MM.1S (cell line): Measurements from ENCODE around the gene OR12D3.

Experiments used
- DNase-seq: peaks from one replicate; pipeline ENCODE4 v3.0.0-alpha.2; 2015
- H2AFZ ChIP-seq: fragments of 300-600 bp; sonication (generic); 2 replicates; pipeline ENCODE4 v1.6.0; 2016; ENCODE audit warnings: antibody characterized with exemption, low read length
- H3F3A ChIP-seq: fragments of 300-600 bp; sonication (generic); 2 replicates; pipeline ENCODE4 v1.6.1; 2016; ENCODE audit warnings: mild to moderate bottlenecking, antibody characterized with exemption, low read length, moderate library complexity, mixed read lengths; ENCODE audit not compliant: insufficient read depth
- H3K27ac ChIP-seq: fragments of 300-600 bp; sonication (generic); 2 replicates; pipeline ENCODE4 v1.5.1; 2016; ENCODE audit warnings: mild to moderate bottlenecking, low read length
- H3K27me3 ChIP-seq: fragments of 300-600 bp; sonication (generic); replicated peaks from 2 replicates; pipeline ENCODE4 v1.6.0; 2016; ENCODE audit warnings: low read length; ENCODE audit not compliant: insufficient read depth
- H3K36me3 ChIP-seq: fragments of 300-600 bp; sonication (generic); replicated peaks from 2 replicates; pipeline ENCODE4 v1.6.1; 2016; ENCODE audit warnings: mild to moderate bottlenecking, low read length, mixed read lengths; ENCODE audit not compliant: insufficient read depth
- H3K4me1 ChIP-seq: fragments of 300-600 bp; sonication (generic); 2 replicates; pipeline ENCODE4 v1.6.1; 2016; ENCODE audit warnings: low read length, mixed read lengths
- H3K4me2 ChIP-seq: fragments of 300-600 bp; sonication (generic); 2 replicates; pipeline ENCODE4 v1.6.0; 2016; ENCODE audit warnings: low read depth, low read length
- H3K4me3 ChIP-seq: fragments of 300-600 bp; sonication (generic); 2 replicates; pipeline ENCODE4 v1.5.1; 2016; ENCODE audit warnings: low read length, mixed read lengths
- H3K79me2 ChIP-seq: fragments of 300-600 bp; sonication (generic); 2 replicates; pipeline ENCODE4 v1.6.1; 2016; ENCODE audit warnings: mixed run types, low read length, mixed read lengths
- H3K9ac ChIP-seq: fragments of 300-600 bp; sonication (generic); 2 replicates; pipeline ENCODE4 v1.6.1; 2016; ENCODE audit warnings: low read length, mixed read lengths
- H3K9me2 ChIP-seq: fragments of 300-600 bp; sonication (generic); replicated peaks from 2 replicates; pipeline ENCODE4 v1.6.1; 2016; ENCODE audit warnings: mild to moderate bottlenecking, low read length, mixed read lengths; ENCODE audit not compliant: insufficient read depth
- H3K9me3 ChIP-seq: fragments of 300-600 bp; sonication (generic); replicated peaks from 2 replicates; pipeline ENCODE4 v1.6.1; 2016; ENCODE audit warnings: mild to moderate bottlenecking, low read length, mixed read lengths; ENCODE audit not compliant: insufficient read depth
- H4K20me1 ChIP-seq: fragments of 300-600 bp; sonication (generic); 2 replicates; pipeline ENCODE4 v1.6.1; 2016; ENCODE audit warnings: mild to moderate bottlenecking, low read length, moderate library complexity, mixed read lengths; ENCODE audit not compliant: insufficient read depth
- CTCF ChIP-seq: fragments of 300-600 bp; sonication (generic); IDR thresholded peaks from 2 replicates; pipeline ENCODE4 v1.5.1; 2016; ENCODE audit warnings: antibody characterized with exemption, low read length, mixed read lengths
- EZH2 ChIP-seq: fragments of 300-600 bp; sonication (generic); optimal IDR thresholded peaks from 2 replicates; pipeline ENCODE3; 2017; ENCODE audit warnings: low read depth, mild to moderate bottlenecking, antibody characterized with exemption, low read length, mixed read lengths
- EZH2phosphoT487 ChIP-seq: fragments of 300-600 bp; sonication (generic); IDR thresholded peaks from 2 replicates; pipeline ENCODE4 v1.6.1; 2018; ENCODE audit warnings: antibody characterized with exemption, low read length

OR12D3 gene

GRCh38 chr6:29375191-29375590 is at the start of gene OR12D3:
Gene OR12D3, minus strand, starts transcription at chr6:29375291. Its CDS starts 4 bp downstream, at chr6:29375287.
- H4K20me1 ChIP-seq: no peaks in the 10 kb centered on the region
- no peaks in the 10 kb centered on the region for H3K9me2 ChIP-seq
- TF ChIP-seq CTCF (no peak), EZH2phosphoT487 (no peak), EZH2 (no peak)
- H3K79me2 ChIP-seq: no peaks in the 10 kb centered on the region
- no peaks in the 10 kb centered on the region for H3F3A ChIP-seq
- H3K27me3 ChIP-seq: no peaks in the 10 kb centered on the region
- no peak within 1 kb of the TSS for H3K4me2 ChIP-seq
- H3K9ac ChIP-seq: no peak within 1 kb of the TSS
- DNase-seq: no peak
- H3K27ac ChIP-seq: no peak within 1 kb of the TSS
- H3K9me3 ChIP-seq: no peaks in the 10 kb centered on the region
- no peaks in the 10 kb centered on the region for H3K4me1 ChIP-seq
- H3K36me3 ChIP-seq: no peaks in the 10 kb centered on the region
- H3K4me3 ChIP-seq: no peak within 1 kb of the TSS
- H2AFZ ChIP-seq: no peak within 1 kb of the TSS

- Histone ChIP-seq H4K20me1 (no peaks in the 10 kb centered on the region), H3K36me3 (no peaks in the 10 kb centered on the region), H3K4me3 (no peak overlapping the region), H3K79me2 (no peaks in the 10 kb centered on the region), H3K9me2 (no peaks in the 10 kb centered on the region), H3K27ac (no peak overlapping the region), H3K4me2 (no peak overlapping the region), H3F3A (no peaks in the 10 kb centered on the region), H3K9me3 (no peaks in the 10 kb centered on the region), H3K27me3 (no peaks in the 10 kb centered on the region), H2AFZ (no peak overlapping the region), H3K9ac (no peak overlapping the region), H3K4me1 (no peaks in the 10 kb centered on the region)
- no peak for TF ChIP-seq CTCF
- no peak for TF ChIP-seq EZH2phosphoT487
- TF ChIP-seq EZH2: no peak
- no peak for DNase-seq
Observed at GRCh38 chr6:29424575-29424974, 49.5 kb upstream of the OR12D3 start.

- Histone ChIP-seq H3K4me2 (no peak overlapping the region), H2AFZ (no peak overlapping the region), H3K9ac (no peak overlapping the region), H3K27ac (no peak overlapping the region), H3K9me3 (no peaks in the 10 kb centered on the region), H3F3A (no peaks in the 10 kb centered on the region), H3K27me3 (no peaks in the 10 kb centered on the region), H4K20me1 (no peaks in the 10 kb centered on the region), H3K36me3 (no peaks in the 10 kb centered on the region), H3K4me3 (no peak overlapping the region), H3K4me1 (no peaks in the 10 kb centered on the region), H3K9me2 (no peaks in the 10 kb centered on the region), H3K79me2 (no peaks in the 10 kb centered on the region)
- no peak for DNase-seq
- TF ChIP-seq EZH2 (no peak), CTCF (no peak), EZH2phosphoT487 (no peak)
Observed at GRCh38 chr6:29424168-29424567, 49.1 kb upstream of the OR12D3 start.
